K562 (cell line): Measurements from ENCODE around the gene ADGRB3. TPM values are rescaled to one million over a fixed set of nuclear protein-coding genes. Genes with fewer than 3 reads are reported as not detected.
A peak's percentile ranks its signal among the peaks of the same experiment; 100 is the strongest.
"Not testable (repeated sequence)": the region's sequence is repeated elsewhere in the genome, so short reads cannot be mapped to it uniquely, and the experiment has no call there.

Experiments used
- ATAC-seq: fragments of 200-7000 bp; cut with Tn5 transposase; 3 replicates; pipeline ENCODE4 v1.9.1; 2020; ENCODE audit warnings: moderate library complexity
- BruUV-seq: library from RNA; stranded (reverse); fragments of 400-500 nt; replicated peaks from 2 replicates; lab custom pipeline; 2021; lab: Mats Ljungman, UMichigan
- CTCF ChIA-PET: fragments of 300-600 bp; formaldehyde crosslinking; extraction: SDS; loops from one replicate; lab custom pipeline; 2021; ENCODE audit warnings: low intra/inter-chr PET ratio; lab: Yijun Ruan, JAX
- POLR2A ChIA-PET: fragments of 300-600, 350-650 bp; sonication (Branson Sonifier 250); formaldehyde crosslinking; extraction: SDS; loops from one replicate; lab custom pipeline; 2021; ENCODE audit warnings: antibody characterized with exemption, inconsistent platforms; lab: Yijun Ruan, JAX
- DNase-seq, 4 experiments: peaks; one replicate each; pipeline versions ENCODE4 v3.0.0 to v3.0.0-alpha.2; 2011 to 2018; ENCODE audit warnings: low spot score in 3 of 4, mixed read lengths in 3 of 4; ENCODE audit errors: extremely low read depth in 1 of 4
- FAIRE-seq: peaks from 2 replicates; lab custom pipeline; 2011; peaks lifted over from hg19 to GRCh38; lab: Jason Lieb, UNC
- H2AFZ ChIP-seq: 2 replicates; pipeline ENCODE4 v1.6.0; 2011; ENCODE audit warnings: low read depth, low read length, control low read depth, inconsistent platforms
- H3K27ac ChIP-seq: fragments of 200-600 bp; 3 replicates; pipeline ENCODE4 v1.8.0; 2011; ENCODE audit warnings: low read depth, mild to moderate bottlenecking, control low read depth, inconsistent platforms, low read length, moderate library complexity, mixed read lengths; ENCODE audit errors: extremely low read depth
- H3K27me3 ChIP-seq, 2 experiments: fragments of 300-600 bp in 1 of 2; 2 replicates in 1 of 2; 3 replicates in 1 of 2; pipeline versions ENCODE4 v1.6.0 to v1.8.0; 2011; ENCODE audit warnings: inconsistent platforms in 2 of 2, low read length in 2 of 2, mild to moderate bottlenecking in 1 of 2, mixed read lengths in 1 of 2, moderate library complexity in 1 of 2; ENCODE audit not compliant: control insufficient read depth in 2 of 2, insufficient read depth in 2 of 2
- H3K36me3 ChIP-seq: fragments of 300-600 bp; 3 replicates; pipeline ENCODE4 v1.8.0; 2011; ENCODE audit warnings: mild to moderate bottlenecking, low read length, inconsistent platforms; ENCODE audit not compliant: control insufficient read depth, insufficient read depth
- H3K4me1 ChIP-seq, 2 experiments: fragments of 200-600 bp in 1 of 2; replicated peaks in 1 of 2; 2 replicates in 1 of 2; 3 replicates in 1 of 2; pipeline versions ENCODE4 v1.5.1 to v1.8.0; 2011; ENCODE audit warnings: inconsistent platforms in 2 of 2, low read length in 2 of 2, mild to moderate bottlenecking in 1 of 2, mixed read lengths in 1 of 2, moderate library complexity in 1 of 2; ENCODE audit not compliant: control insufficient read depth in 2 of 2, insufficient read depth in 2 of 2
- H3K4me2 ChIP-seq: 2 replicates; pipeline ENCODE4 v1.6.1; 2011; ENCODE audit warnings: low read length, control low read depth, inconsistent platforms, mixed read lengths; ENCODE audit not compliant: insufficient read depth
- H3K4me3 ChIP-seq: fragments of 200-600 bp; sonication (generic), shearing (Covaris generic); 2 replicates; pipeline ENCODE4 v1.5.1; 2016; ENCODE audit warnings: control low read depth, inconsistent platforms
- H3K79me2 ChIP-seq: fragments of 200-600 bp; 3 replicates; pipeline ENCODE4 v1.8.0; 2011; ENCODE audit warnings: low read length, inconsistent platforms; ENCODE audit not compliant: control insufficient read depth, insufficient read depth
- H3K9ac ChIP-seq, 2 experiments: 2 replicates each; pipeline versions ENCODE4 v1.6.0 to v1.6.1; 2011; ENCODE audit warnings: low read depth in 2 of 2, low read length in 2 of 2, control low read depth in 1 of 2, inconsistent platforms in 1 of 2, mild to moderate bottlenecking in 1 of 2, mixed read lengths in 1 of 2; ENCODE audit not compliant: insufficient read depth in 1 of 2
- H3K9me1 ChIP-seq: one replicate; pipeline ENCODE4 v1.6.0; 2011; ENCODE audit warnings: inconsistent platforms, mild to moderate bottlenecking, low read length, moderate library complexity; ENCODE audit not compliant: control insufficient read depth, insufficient read depth
- H3K9me3 ChIP-seq: replicated peaks from 2 replicates; pipeline ENCODE4 v1.5.1; 2011; ENCODE audit warnings: low read depth, low read length, inconsistent platforms; ENCODE audit not compliant: control insufficient read depth, insufficient read depth
- H4K20me1 ChIP-seq: replicated peaks from 2 replicates; pipeline ENCODE4 v1.6.1; 2011; ENCODE audit warnings: low read length, inconsistent platforms, mixed read lengths; ENCODE audit not compliant: control insufficient read depth, insufficient read depth
- CC2D1A ChIP-seq: fragments of 450-650 bp; IDR thresholded peaks from 2 replicates; pipeline ENCODE4 v1.6.1; 2017; ENCODE audit warnings: mild to moderate bottlenecking
- CHAMP1 ChIP-seq: fragments of 450-650 bp; IDR thresholded peaks from 2 replicates; pipeline ENCODE4 v1.6.1; 2016; ENCODE audit warnings: mild to moderate bottlenecking
- ZBTB33 ChIP-seq: sonication (generic); formaldehyde crosslinking; IDR thresholded peaks from 2 replicates; pipeline ENCODE4 v1.8.1; 2023; ENCODE audit warnings: mild to moderate bottlenecking, missing genetic modification reagents
- ZNF766 ChIP-seq: fragments of 200-800 bp; sonication (Bioruptor generic); conservative IDR thresholded peaks from 2 replicates; pipeline ENCODE4 v1.6.1; 2016; ENCODE audit warnings: missing genetic modification characterization, missing compliant biosample characterization
- WGBS: fragments of 100-300 bp; shearing (Covaris generic); methylation state at CpG from one replicate; pipeline ENCODE4 v1.1.6; 2016; ENCODE audit warnings: low coverage, mixed read lengths; ENCODE audit not compliant: insufficient coverage; ENCODE audit errors: missing lambda C conversion rate; 5-methylcytosine and 5-hydroxymethylcytosine counted together
- in situ Hi-C: fragments of 300-500 bp; cut with MboI; formaldehyde crosslinking; loops from 4 replicates; pipeline ENCODE4 v1.15.0; 2018; ENCODE audit warnings: inconsistent platforms, mixed read lengths
- intact Hi-C: fragments of 100-400 bp; cut with micrococcal nuclease; formaldehyde crosslinking; loops from 2 replicates; pipeline ENCODE4 v1.14.2; 2022
- polyA plus RNA-seq, 8 experiments: library from polyadenylated mRNA; depleted of rRNA in 4 of 8; stranded (reverse) in 5 of 8; unstranded in 3 of 8; fragments of >200 nt; fragmentation: Nextera tagmentation in 2 of 8; fragmentation: Illumina TruSeq in 1 of 8; extraction: Ambion mirVana in 2 of 8; extraction: Trizol in 1 of 8; gene quantifications; 2 replicates each; pipeline versions ENCODE4 v1.2.1 to v1.2.3, GENCODE V29; 2011 to 2014; ENCODE audit warnings: inconsistent platforms in 1 of 8, missing spikeins in 1 of 8
- total RNA-seq, 7 experiments: library from RNA; depleted of rRNA in 6 of 7; stranded (reverse); fragments of >200 nt in 6 of 7; fragmentation: Illumina TruSeq in 2 of 7; extraction: Trizol in 2 of 7; gene quantifications; 2 replicates each; pipeline versions ENCODE4 v1.2.1 to v1.2.3, GENCODE V29; 2011 to 2021; ENCODE audit warnings: low replicate concordance in 1 of 7

The ADGRB3 gene
- total and polyA plus RNA-seq, 9 of the 15 experiments (the other 6 are each of a cell fraction or from before 2014, with no cell fraction given) = 0.90 to 7.8 (median 2.4) TPM

DNA sequence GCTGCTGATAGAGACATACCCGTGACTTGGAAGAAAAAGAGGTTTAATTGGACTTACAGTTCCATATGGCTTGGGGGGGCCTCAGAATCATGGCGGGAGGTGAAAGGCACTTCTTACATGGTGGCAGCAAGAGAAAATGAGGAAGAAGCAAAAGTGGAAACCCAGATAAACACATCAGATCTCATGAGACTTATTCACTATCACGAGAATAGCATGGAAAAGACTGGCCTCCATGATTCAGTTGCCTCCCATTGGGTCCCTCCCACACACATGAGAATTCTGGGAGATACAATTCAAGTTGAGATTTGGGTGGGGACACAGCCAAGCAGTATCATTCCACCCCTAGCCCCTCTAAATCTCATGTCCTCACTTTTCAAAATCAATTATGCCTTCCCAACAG is 112.8 kb downstream of the ADGRB3 start:
- not testable (repeated sequence) for H3K4me2 ChIP-seq

More for the DNA sequence above, 112.8 kb downstream of the ADGRB3 start:
- DNase-seq, H3K9me3 ChIP-seq, H4K20me1 ChIP-seq, H3K4me3 ChIP-seq, H2AFZ ChIP-seq, in situ Hi-C loops, ATAC-seq, H3K36me3 ChIP-seq, intact Hi-C loops, H3K4me1 ChIP-seq, BruUV-seq, H3K9ac ChIP-seq, POLR2A ChIA-PET, H3K27me3 ChIP-seq, H3K9me1 ChIP-seq, CTCF ChIA-PET, H3K27ac ChIP-seq, FAIRE-seq: not testable (repeated sequence)
- TF ChIP-seq ZNF766 (CRISPR knock-in tag) = 0 out of 2 replicates have a peak, but pooled peaks have one; percentile 25
- TF ChIP-seq ZBTB33 (CRISPR knock-in tag) = peak; percentile 30
- peak; percentile 51; the same call in 1 of the 2 replicates for TF ChIP-seq CHAMP1
- peak; percentile 84 for TF ChIP-seq CC2D1A
- WGBS = 94% methylated on average over 3 of the region's 3 CpGs
- peaks cover 13% of the 10 kb centered on the region; the same call in 2 of the 3 replicates for H3K79me2 ChIP-seq
